ENCODE data around the gene NADSYN1.

GRCh38 chr11:71430166-71430565, 22.8 kb upstream of the NADSYN1 start:
- TF ChIP-seq, protein P1, sequence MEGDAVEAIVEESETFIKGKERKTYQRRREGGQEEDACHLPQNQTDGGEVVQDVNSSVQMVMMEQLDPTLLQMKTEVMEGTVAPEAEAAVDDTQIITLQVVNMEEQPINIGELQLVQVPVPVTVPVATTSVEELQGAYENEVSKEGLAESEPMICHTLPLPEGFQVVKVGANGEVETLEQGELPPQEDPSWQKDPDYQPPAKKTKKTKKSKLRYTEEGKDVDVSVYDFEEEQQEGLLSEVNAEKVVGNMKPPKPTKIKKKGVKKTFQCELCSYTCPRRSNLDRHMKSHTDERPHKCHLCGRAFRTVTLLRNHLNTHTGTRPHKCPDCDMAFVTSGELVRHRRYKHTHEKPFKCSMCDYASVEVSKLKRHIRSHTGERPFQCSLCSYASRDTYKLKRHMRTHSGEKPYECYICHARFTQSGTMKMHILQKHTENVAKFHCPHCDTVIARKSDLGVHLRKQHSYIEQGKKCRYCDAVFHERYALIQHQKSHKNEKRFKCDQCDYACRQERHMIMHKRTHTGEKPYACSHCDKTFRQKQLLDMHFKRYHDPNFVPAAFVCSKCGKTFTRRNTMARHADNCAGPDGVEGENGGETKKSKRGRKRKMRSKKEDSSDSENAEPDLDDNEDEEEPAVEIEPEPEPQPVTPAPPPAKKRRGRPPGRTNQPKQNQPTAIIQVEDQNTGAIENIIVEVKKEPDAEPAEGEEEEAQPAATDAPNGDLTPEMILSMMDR (IDR thresholded peaks at IDR 0.05; ENCODE audit: poor library complexity, severe bottlenecking) = no peak
- TF ChIP-seq, protein P2, sequence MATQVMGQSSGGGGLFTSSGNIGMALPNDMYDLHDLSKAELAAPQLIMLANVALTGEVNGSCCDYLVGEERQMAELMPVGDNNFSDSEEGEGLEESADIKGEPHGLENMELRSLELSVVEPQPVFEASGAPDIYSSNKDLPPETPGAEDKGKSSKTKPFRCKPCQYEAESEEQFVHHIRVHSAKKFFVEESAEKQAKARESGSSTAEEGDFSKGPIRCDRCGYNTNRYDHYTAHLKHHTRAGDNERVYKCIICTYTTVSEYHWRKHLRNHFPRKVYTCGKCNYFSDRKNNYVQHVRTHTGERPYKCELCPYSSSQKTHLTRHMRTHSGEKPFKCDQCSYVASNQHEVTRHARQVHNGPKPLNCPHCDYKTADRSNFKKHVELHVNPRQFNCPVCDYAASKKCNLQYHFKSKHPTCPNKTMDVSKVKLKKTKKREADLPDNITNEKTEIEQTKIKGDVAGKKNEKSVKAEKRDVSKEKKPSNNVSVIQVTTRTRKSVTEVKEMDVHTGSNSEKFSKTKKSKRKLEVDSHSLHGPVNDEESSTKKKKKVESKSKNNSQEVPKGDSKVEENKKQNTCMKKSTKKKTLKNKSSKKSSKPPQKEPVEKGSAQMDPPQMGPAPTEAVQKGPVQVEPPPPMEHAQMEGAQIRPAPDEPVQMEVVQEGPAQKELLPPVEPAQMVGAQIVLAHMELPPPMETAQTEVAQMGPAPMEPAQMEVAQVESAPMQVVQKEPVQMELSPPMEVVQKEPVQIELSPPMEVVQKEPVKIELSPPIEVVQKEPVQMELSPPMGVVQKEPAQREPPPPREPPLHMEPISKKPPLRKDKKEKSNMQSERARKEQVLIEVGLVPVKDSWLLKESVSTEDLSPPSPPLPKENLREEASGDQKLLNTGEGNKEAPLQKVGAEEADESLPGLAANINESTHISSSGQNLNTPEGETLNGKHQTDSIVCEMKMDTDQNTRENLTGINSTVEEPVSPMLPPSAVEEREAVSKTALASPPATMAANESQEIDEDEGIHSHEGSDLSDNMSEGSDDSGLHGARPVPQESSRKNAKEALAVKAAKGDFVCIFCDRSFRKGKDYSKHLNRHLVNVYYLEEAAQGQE (IDR thresholded peaks at IDR 0.05; ENCODE audit: borderline replicate concordance) = no peak
- TF ChIP-seq POLR2AphosphoS5 (IDR thresholded peaks at IDR 0.05) = no peak
- TF ChIP-seq EZH2 (IDR thresholded peaks at IDR 0.05; ENCODE audit: borderline replicate concordance, insufficient read depth, low read length, poor library complexity, severe bottlenecking) = no peak
- TF ChIP-seq EP300 (conservative IDR thresholded peaks at IDR 0.05; ENCODE audit: poor library complexity, severe bottlenecking) = no peak
- no peak for TF ChIP-seq RAD21 (conservative IDR thresholded peaks at IDR 0.05)
- TF ChIP-seq TAF1 (IDR thresholded peaks at IDR 0.05; ENCODE audit: low read depth) = no peak
- TF ChIP-seq SMC3 (conservative IDR thresholded peaks at IDR 0.05; ENCODE audit: poor library complexity) = no peak
- no peak for TF ChIP-seq MXI1 (conservative IDR thresholded peaks at IDR 0.05; ENCODE audit: poor library complexity, severe bottlenecking)
